Activated naive CD8-positive, alpha-beta T cell treated with anti-CD3 and anti-CD28 coated beads, Interleukin-2, amount 10 ng/mL, durations not matched to agents 7 days and 5 days (primary cell): ENCODE measurements around the gene SLCO2A1. TPM values are rescaled to one million over a fixed set of nuclear protein-coding genes. Genes with fewer than 3 reads are reported as not detected.

Experiments used
- ATAC-seq: fragments of 150-1000 bp; cut with Tn5 transposase; one replicate; pipeline ENCODE4 v1.10.0; 2021; ENCODE audit warnings: low read depth, moderate library complexity
- POLR2A ChIA-PET: fragments of 350-600 bp; sonication (Branson Sonifier 250); formaldehyde crosslinking; loops from one replicate; lab custom pipeline; 2021; ENCODE audit warnings: antibody characterized with exemption; lab: Charles Lee
- DNase-seq: peaks from one replicate; pipeline ENCODE4 v3.0.0; 2021
- H3K27ac Mint-ChIP-seq: one replicate; pipeline ENCODE4 v1.8.0; 2022; ENCODE audit warnings: mild to moderate bottlenecking, mixed read lengths
- H3K27me3 Mint-ChIP-seq: one replicate; pipeline ENCODE4 v1.8.0; 2022; ENCODE audit warnings: mild to moderate bottlenecking, moderate library complexity, mixed read lengths
- H3K36me3 Mint-ChIP-seq: one replicate; pipeline ENCODE4 v1.8.0; 2021; ENCODE audit warnings: mild to moderate bottlenecking, mixed read lengths
- H3K4me1 Mint-ChIP-seq: one replicate; pipeline ENCODE4 v1.8.0; 2021; ENCODE audit warnings: mixed read lengths
- H3K4me3 Mint-ChIP-seq: one replicate; pipeline ENCODE4 v1.8.0; 2022; ENCODE audit warnings: mild to moderate bottlenecking, moderate library complexity, mixed read lengths
- H3K9me3 Mint-ChIP-seq: one replicate; pipeline ENCODE4 v1.8.0; 2021; ENCODE audit warnings: mixed read lengths
- total RNA-seq, 2 experiments: library from RNA; stranded (reverse); gene quantifications; one replicate each; pipeline ENCODE4 v1.2.3, GENCODE V29; 2021

Gene SLCO2A1
- total RNA-seq, 2 experiments from 2014 or later: not detected

DNA sequence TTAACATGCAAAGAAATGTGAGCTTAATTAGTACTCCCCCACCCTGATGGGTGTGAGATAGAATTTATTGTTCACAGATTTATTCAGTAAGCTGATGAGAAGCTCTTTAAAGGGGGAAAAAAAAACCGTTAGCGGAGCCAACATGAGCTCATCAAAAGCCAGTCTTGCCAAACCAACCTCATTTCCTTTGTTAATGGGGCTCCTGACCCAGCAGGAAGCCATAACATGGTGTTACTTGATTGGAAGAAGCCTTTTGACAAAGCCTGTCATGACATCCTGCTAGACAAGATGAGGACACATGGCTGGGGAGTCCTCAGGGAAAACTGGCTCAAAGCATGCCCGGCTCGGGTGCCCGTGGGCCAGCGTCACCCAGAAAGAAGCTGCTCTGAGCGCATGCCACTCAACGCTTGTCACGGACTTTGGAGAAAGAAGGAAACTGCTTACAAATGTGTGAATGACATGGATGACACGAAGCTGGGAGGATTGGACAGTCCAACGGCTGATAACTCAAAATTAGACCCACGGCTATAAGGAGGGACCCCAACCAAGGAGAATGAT is 64.6 kb downstream of the SLCO2A1 start:
- peaks cover 8% of the 10 kb centered on the region for H3K27me3 Mint-ChIP-seq
- H3K4me3 Mint-ChIP-seq: no peak overlapping the region
- H3K9me3 Mint-ChIP-seq: no peaks in the 10 kb centered on the region
- ATAC-seq: no peak
- no peak for DNase-seq
- no peaks in the 10 kb centered on the region for H3K36me3 Mint-ChIP-seq
- POLR2A ChIA-PET: no interaction called here
- H3K4me1 Mint-ChIP-seq: peaks cover 3% of the 10 kb centered on the region
- no peak overlapping the region for H3K27ac Mint-ChIP-seq

DNA sequence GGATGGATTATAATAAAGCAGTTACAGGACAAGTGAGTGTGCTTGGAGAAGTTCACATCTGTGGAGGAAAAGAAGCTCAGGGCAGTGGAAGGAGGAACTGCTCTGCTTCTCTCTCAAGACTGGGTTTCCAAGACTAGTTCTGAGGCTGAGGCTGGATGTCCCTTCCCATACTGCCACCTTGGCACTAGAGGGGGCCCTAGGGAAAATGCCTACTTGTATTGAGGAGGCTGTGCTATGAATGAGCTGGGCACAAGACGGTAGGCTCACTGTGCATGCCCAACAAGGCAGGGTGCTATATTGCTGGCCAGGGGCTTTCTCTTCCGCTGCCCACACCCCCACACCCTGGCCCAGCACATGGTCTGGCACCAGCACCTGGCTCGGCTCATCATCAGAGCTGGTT is 65.2 kb downstream of the SLCO2A1 start:
- Mint-ChIP-seq H3K27me3 (peaks cover 8% of the 10 kb centered on the region), H3K4me1 (peaks cover 3% of the 10 kb centered on the region), H3K27ac (no peak overlapping the region), H3K9me3 (no peaks in the 10 kb centered on the region), H3K4me3 (no peak overlapping the region), H3K36me3 (no peaks in the 10 kb centered on the region)
- no peak for DNase-seq
- POLR2A ChIA-PET: no interaction called here
- no peak for ATAC-seq

DNA sequence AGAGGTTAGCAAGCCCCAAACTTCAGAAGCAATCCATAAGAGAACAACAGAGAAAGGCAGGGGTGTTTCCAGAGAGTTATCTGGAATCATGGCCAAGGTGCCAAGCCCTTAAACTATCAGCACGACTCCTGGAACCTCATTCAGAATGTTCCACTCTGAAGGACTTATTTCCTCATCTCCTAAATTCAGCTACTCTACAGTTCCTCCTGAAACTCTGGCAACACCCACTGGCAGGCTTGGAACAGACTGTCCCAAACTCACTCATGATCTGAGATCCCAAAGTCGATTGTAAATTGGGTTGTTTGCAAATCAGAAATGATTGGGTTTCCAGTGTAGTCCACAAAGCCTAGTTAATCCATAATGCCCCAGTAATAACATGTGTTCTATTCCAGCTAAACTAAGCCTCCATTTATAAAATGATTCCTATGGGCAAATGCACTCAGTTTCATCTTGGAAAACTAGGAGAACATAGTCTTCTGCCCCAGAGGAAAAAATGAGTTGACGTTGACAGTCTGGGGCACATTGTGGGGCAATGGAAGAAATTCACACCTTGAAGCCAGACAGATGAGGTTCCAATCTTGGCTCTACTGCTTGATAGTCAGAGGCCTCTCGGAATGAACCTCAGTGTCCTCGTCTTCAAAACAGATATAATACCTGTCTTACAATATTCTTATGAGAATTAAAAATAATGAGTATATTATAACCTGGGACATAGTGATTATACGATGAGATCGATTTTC is 65.9 kb downstream of the SLCO2A1 start:
- POLR2A ChIA-PET: no interaction called here
- Mint-ChIP-seq H3K4me3 (no peak overlapping the region), H3K27me3 (peaks cover 8% of the 10 kb centered on the region), H3K9me3 (no peaks in the 10 kb centered on the region), H3K36me3 (no peaks in the 10 kb centered on the region), H3K27ac (no peak overlapping the region), H3K4me1 (peaks cover 3% of the 10 kb centered on the region)
- ATAC-seq (no peak), DNase-seq (no peak)

DNA sequence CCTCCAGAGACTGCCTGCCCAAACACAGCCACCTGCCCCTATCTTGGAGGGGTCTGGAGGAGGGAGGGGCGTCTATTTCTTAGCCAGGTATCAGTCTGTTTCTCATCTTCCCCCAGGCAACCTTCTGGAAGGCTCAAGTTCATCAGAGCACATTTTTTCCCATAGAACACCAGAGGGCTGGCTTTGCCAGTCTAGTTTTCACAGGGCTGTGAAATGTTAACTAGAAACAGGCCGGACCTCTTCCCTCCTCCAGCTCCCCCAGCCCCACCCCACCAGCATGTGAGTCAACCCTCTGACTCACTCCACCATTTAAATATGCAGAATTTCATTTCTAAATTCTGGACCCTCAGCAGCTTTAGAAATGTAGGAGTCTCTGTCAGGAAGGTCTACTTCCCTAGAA is 66.9 kb downstream of the SLCO2A1 start:
- POLR2A ChIA-PET: no interaction called here
- ATAC-seq: no peak
- H3K4me1 Mint-ChIP-seq: peaks cover 3% of the 10 kb centered on the region
- H3K27ac Mint-ChIP-seq: no peak overlapping the region
- no peak overlapping the region for H3K4me3 Mint-ChIP-seq
- H3K9me3 Mint-ChIP-seq: no peaks in the 10 kb centered on the region
- no peak for DNase-seq
- H3K36me3 Mint-ChIP-seq: no peaks in the 10 kb centered on the region
- peaks cover 7% of the 10 kb centered on the region for H3K27me3 Mint-ChIP-seq

DNA sequence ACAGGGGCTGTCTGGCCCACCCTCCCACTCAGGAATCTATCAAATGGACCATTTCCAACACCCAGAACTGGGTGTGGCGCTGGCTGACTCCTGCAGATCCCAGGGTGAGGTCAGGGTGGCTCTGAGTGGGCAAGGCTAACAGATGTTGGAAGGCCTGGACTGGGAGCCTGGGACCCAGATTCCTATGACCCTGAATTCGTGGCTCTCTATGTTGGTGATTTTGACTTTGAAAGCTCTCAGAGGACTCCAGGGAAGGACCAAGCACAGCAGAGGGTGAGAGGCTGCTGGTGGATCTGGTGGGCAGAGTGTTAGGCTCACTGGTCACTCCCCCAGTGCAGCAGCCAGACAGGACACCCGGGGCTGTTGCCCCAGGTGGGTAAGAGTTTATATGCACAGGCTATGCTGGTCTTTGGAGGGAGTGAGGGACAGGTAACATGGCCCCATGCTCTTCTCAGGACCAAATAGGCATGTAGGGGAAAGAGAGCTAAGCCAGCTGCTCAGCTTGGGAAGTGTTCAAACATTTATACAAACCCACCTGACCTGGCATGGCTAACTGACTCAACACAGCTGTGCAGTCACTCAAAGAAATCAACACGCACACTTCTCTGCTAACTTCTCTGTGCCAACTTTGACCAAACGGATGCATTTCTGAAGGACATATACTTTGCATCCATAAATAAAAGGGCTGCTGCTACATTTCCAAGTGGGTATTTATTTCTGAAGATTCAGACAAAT is 71.5 kb downstream of the SLCO2A1 start:
- no peak for ATAC-seq
- no peak overlapping the region for H3K27ac Mint-ChIP-seq
- H3K36me3 Mint-ChIP-seq: no peaks in the 10 kb centered on the region
- H3K9me3 Mint-ChIP-seq: no peaks in the 10 kb centered on the region
- H3K4me3 Mint-ChIP-seq: no peak overlapping the region
- POLR2A ChIA-PET: no interaction called here
- peaks cover 3% of the 10 kb centered on the region for H3K27me3 Mint-ChIP-seq
- no peaks in the 10 kb centered on the region for H3K4me1 Mint-ChIP-seq
- DNase-seq: no peak

DNA sequence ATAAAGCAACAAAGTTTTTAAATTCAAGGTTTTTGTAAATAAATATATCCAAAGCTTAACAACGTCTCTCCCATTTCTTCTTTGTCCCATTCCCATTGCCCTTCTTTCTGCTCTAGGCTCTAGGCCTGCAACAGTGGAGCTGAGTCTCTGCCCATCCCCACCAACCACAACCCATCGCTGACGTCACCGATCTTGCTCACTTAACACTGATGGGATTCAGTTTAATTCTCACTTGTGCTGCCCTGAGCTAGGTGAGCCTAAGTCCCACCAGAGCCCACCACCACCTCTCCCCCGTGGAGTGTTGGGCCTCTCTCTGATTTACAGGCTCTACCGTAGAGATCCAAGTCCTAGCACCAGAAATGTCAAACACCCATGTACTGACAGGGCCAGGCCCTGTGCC is 72.7 kb downstream of the SLCO2A1 start:
- ATAC-seq (no peak), DNase-seq (no peak)
- no peaks in the 10 kb centered on the region for H3K36me3 Mint-ChIP-seq
- H3K9me3 Mint-ChIP-seq: no peaks in the 10 kb centered on the region
- no peak overlapping the region for H3K4me3 Mint-ChIP-seq
- H3K27ac Mint-ChIP-seq: no peak overlapping the region
- H3K27me3 Mint-ChIP-seq: peaks cover 3% of the 10 kb centered on the region
- no peaks in the 10 kb centered on the region for H3K4me1 Mint-ChIP-seq
- POLR2A ChIA-PET: no interaction called here

DNA sequence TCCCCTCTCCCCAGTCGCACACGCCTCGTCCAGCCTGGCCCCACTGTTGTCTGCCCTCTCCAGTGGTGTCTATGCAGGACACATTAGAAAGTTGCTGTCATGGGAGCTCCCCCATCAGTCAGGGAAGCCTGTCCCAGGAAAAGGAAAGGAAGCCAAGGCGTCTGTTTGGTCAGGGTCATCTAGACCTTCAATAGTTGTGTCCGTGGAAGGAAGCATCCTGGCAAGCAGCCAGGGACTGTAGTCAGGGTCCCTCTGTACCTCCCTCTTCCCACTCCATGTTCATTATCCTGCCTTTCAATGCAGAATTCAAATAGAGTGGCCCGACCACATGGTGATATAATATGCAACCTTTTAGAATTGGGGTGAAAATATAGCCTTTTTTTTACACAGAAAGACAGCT is 73.4 kb downstream of the SLCO2A1 start:
- Mint-ChIP-seq H3K4me3 (no peak overlapping the region), H3K36me3 (no peaks in the 10 kb centered on the region), H3K27me3 (peaks cover 7% of the 10 kb centered on the region), H3K9me3 (no peaks in the 10 kb centered on the region), H3K4me1 (no peaks in the 10 kb centered on the region), H3K27ac (no peak overlapping the region)
- no peak for ATAC-seq
- no peak for DNase-seq
- POLR2A ChIA-PET: no interaction called here

DNA sequence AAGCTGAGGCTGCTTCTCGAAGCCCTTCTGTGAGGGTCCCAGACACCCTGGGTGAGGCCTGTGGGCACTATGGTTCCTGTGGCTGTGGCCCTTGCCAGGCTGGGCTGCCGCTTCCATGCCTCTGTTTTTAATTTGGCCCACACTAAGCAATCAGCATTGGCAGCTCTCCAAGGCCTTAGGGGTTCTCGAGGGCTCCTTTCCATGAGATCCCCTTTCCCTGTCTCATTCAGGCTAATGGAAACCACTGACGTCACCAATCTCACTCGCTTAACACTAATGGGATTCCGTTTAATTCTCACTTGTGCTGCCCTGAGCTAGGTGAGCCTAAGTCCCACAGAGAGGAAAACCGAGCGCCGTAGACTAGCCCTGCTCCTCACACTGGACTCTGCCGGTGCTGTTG is 73.8 kb downstream of the SLCO2A1 start:
- Mint-ChIP-seq H3K27ac (no peak overlapping the region), H3K36me3 (no peaks in the 10 kb centered on the region), H3K4me1 (no peaks in the 10 kb centered on the region), H3K9me3 (no peaks in the 10 kb centered on the region), H3K4me3 (no peak overlapping the region), H3K27me3 (peaks cover 7% of the 10 kb centered on the region)
- POLR2A ChIA-PET: no interaction called here
- DNase-seq (no peak), ATAC-seq (no peak)

DNA sequence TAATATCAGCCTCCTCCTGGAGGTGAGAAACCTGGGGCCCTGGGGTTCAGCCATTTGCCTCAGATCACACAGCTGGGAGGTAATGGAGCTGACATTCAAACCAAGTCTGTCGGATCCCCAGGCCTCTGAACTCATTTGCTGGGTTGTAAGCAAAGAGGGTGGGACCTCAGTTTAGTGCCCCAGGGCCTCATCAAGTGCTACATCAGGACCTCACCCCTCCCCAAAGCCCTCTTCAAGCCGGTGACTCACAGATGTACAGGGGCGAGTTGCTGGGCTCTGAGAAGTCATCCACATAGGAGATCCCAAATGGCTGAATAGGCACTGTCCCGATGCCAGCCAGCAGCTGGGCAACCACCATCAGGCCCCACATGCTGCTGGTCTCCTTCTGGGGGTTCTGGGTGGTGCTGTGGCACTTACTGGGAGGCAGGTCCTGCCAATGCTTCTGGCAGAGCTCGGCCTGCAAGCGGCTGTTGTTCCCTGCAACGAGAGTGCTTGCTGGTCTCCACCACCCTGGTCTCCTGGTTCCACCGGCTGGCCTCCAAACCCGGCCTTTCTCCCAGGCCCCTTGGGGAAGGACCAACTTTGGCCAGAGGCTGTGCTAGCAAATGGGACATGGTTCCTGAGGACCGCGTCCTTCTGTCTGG is 74.9 kb downstream of the SLCO2A1 start:
- Mint-ChIP-seq H3K9me3 (no peaks in the 10 kb centered on the region), H3K36me3 (no peaks in the 10 kb centered on the region), H3K27ac (no peak overlapping the region), H3K27me3 (peaks cover 8% of the 10 kb centered on the region), H3K4me3 (no peak overlapping the region), H3K4me1 (no peaks in the 10 kb centered on the region)
- POLR2A ChIA-PET: no interaction called here
- DNase-seq: no peak
- no peak for ATAC-seq

DNA sequence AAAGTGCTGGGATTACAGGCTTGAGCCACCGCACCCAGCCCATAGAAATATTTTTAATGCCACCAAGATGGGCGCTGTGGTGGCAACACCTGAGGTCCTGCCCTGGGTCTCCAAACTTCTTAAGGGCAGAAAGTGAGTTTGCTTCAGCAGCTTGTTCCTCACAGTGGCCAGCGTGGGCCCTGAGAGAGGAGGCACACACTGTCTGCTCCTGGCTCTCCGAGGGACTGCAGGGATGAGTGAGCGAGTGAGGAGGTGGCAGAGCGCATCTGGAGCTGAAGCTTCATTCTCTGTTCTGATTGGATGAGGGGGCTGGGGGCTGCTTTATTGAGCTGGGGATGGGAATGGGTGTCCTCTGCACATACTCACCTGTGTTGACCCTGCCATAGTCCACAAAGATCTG is 76.4 kb downstream of the SLCO2A1 start:
- DNase-seq (no peak), ATAC-seq (no peak)
- no peaks in the 10 kb centered on the region for H3K36me3 Mint-ChIP-seq
- no peak overlapping the region for H3K4me3 Mint-ChIP-seq
- no peaks in the 10 kb centered on the region for H3K4me1 Mint-ChIP-seq
- peaks cover 8% of the 10 kb centered on the region for H3K27me3 Mint-ChIP-seq
- H3K27ac Mint-ChIP-seq: no peak overlapping the region
- POLR2A ChIA-PET: no interaction called here
- no peaks in the 10 kb centered on the region for H3K9me3 Mint-ChIP-seq

DNA sequence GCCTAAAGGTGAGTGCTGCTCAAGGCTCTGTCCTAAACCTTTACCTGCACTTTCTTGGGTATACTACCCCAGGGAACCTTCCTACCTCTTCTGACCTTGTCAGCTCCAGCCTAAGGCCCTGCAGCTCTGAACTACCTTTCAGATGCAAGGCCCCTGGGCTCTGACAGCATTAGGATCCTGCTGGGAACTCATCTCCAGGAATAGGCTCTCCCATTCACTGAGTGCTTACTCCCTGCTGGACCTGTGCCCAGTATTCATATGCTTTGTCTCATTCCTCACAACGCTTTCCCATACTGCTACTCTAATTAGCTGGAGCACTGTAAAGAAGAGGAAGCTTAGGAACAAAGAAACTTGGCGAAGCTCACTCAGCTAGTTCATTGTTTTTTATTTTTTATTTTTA is 80.3 kb downstream of the SLCO2A1 start:
- no peak for DNase-seq
- Mint-ChIP-seq H3K4me3 (no peak overlapping the region), H3K4me1 (peaks cover 2% of the 10 kb centered on the region), H3K9me3 (no peaks in the 10 kb centered on the region), H3K27ac (no peak overlapping the region), H3K27me3 (peaks cover 12% of the 10 kb centered on the region), H3K36me3 (no peaks in the 10 kb centered on the region)
- ATAC-seq: no peak
- POLR2A ChIA-PET: no interaction called here

DNA sequence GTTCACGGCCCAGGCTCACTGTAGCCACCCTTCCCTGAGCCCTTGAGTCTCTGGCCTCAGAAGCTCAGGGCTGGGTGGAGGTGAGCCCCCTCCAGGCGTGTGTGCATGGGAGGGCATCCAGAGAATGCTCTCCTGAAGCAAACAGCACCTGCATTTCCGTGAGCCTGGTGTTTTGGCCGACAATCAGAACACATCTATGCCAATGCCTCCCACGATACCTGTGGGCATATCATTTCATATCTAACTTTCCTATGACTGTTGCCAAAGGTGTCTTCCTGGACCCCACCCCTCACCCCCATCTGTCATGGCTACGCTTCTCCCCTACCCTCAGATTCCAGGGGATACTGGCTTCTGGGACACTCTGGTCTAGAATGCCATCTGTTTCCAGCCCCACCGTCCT is 80.7 kb downstream of the SLCO2A1 start:
- Mint-ChIP-seq H3K36me3 (no peaks in the 10 kb centered on the region), H3K27ac (no peak overlapping the region), H3K27me3 (peaks cover 14% of the 10 kb centered on the region), H3K4me1 (peaks cover 2% of the 10 kb centered on the region), H3K9me3 (no peaks in the 10 kb centered on the region), H3K4me3 (no peak overlapping the region)
- POLR2A ChIA-PET: no interaction called here
- no peak for DNase-seq
- no peak for ATAC-seq

DNA sequence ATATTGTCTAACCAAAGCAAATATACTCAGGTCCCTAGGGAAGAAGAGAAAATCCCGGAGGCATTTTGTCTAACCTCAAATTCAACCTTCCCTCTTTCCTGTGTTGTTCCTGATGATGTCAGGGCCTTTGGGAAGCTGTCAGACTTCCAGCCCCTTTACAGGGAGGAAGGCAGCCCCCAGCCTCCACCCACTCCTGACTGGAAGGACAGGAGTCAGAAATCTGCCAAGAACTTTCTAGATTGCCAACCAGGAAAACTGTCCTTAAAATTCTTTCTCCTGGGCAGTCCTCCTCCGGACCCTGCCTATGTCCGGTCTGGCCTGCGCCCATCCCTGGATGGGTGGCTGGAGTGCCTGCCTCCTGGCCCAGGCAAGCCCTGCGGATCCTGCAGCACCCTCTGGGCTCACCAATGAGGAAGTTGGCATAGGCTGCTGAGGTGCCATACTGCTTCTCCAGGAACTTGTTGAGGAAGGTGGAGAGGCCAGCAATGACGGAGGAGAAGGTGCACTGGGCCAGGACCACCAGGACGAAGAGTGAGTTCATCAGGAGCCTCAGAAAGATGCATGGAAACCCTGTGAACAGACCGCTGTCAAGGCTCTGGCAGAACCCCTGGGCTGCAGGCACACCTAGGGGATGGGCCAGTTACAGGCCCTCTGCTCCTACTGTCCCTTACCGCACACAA is 81.5 kb downstream of the SLCO2A1 start:
- POLR2A ChIA-PET: no interaction called here
- Mint-ChIP-seq H3K4me3 (no peak overlapping the region), H3K4me1 (peaks cover 5% of the 10 kb centered on the region), H3K27me3 (peaks cover 14% of the 10 kb centered on the region), H3K27ac (no peak overlapping the region), H3K9me3 (no peaks in the 10 kb centered on the region), H3K36me3 (no peaks in the 10 kb centered on the region)
- ATAC-seq (no peak), DNase-seq (no peak)
